ENCODE results near the gene FAM98C.
A peak's percentile ranks its signal among the peaks of the same experiment; 100 is the strongest.
"Not testable (repeated sequence)": the region's sequence is repeated elsewhere in the genome, so short reads cannot be mapped to it uniquely, and the experiment has no call there.

The FAM98C gene

DNA sequence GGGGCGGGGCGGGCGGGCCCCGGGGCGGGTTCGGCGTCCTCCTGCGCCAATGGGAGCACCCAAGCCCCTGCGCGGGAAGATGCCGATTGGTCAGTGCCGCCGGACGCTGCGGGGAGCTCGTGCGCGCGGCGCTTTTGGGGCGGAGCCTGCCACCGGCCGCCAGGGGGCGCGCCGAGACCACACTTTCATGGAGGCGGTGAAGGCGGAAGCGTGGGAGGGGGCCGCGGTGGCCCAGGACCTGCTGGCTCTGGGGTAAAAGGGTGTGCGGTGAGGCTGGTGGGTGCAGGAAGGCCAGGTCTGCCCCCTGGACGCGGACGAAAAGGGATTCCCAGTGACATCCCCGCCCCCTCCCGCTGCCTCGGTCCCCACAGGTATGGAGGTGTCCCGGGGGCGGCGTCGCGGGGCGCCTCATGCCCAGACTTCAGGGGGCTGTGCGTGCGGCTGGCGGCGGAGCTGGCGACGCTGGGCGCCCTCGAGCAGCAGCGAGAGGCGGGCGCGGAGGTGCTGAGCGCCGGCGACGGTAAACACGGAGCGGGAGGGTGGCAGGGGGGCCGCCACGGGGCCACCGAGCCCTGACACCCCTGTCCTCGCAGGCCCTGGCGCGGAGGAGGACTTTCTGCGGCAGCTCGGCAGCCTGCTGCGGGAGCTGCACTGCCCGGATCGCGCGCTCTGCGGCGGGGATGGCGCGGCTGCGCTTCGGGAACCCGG, at the start of gene FAM98C:
FAM98C (plus strand) TSS at position 127 of the 708 bp plus-strand sequence; CDS start at position 188, 61 bp downstream.
- DNase-seq, result peak; percentile 86

DNA sequence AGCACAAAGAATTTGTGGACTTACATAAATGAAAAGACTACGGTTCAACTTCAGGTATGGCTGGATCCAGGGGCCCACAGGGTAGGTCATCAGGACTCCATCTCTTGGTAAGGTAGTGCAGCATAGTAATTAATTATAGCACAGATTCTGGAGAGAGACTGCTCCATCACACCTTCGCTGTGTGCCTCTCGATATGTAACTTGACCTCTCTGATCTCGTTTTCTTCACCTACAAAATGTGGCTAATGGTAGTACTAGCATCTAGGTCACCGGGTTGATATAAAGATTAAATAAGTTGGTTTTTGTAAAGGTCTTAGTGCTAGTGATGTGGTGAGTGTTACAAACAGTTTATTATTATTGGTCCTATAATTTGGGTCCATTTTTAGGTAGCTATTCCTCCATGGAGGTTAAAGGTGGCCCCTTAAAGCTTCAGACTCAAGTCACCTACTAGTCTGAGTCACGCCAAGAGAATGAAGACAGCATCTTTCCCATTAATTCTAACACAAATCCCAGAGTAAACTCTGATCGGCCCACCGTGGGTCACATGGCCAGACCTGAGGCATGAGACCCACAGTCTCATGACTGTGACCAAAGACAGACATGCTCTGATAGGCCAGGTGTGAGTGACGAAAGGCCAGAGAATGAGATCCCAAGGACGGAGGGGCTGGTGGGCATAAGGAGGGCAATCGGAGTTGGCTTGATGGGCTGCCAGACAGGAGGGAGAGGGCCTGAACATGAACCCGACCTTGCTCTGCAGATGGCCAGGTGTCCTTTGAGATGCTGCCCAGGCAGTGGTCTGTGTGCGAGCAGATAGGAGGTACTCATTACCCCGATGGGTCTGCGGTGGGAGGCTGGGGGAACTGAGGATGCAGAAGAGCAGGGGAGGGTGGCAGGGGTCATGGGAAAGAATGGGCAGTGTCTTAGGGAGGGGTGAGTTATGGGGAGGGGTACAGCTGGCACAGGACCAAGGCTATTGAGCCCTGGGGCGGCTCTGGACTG, 46.9 kb upstream of the FAM98C start:
- DNase-seq, result no peak

DNA sequence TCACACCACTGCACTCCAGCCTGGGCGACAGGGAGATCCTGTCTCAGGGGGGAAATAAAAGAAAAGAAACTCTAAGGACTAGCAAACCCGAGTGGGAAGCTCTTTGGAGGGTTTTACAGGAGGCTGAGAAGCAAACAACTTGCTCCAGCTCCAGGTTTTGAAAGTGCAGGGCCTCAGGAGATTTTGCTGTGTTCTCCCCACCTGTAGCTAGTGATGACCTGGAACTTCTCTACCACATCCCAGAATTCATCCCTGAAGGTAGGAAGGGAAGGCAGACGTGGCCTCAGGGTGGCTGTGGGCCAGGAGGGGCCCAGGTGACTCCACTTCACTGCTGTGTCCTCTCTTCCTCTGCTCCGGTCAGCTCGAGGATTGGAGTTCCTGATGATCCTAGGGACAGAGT, 44.8 kb upstream of the FAM98C start:
- DNase-seq, result no peak

DNA sequence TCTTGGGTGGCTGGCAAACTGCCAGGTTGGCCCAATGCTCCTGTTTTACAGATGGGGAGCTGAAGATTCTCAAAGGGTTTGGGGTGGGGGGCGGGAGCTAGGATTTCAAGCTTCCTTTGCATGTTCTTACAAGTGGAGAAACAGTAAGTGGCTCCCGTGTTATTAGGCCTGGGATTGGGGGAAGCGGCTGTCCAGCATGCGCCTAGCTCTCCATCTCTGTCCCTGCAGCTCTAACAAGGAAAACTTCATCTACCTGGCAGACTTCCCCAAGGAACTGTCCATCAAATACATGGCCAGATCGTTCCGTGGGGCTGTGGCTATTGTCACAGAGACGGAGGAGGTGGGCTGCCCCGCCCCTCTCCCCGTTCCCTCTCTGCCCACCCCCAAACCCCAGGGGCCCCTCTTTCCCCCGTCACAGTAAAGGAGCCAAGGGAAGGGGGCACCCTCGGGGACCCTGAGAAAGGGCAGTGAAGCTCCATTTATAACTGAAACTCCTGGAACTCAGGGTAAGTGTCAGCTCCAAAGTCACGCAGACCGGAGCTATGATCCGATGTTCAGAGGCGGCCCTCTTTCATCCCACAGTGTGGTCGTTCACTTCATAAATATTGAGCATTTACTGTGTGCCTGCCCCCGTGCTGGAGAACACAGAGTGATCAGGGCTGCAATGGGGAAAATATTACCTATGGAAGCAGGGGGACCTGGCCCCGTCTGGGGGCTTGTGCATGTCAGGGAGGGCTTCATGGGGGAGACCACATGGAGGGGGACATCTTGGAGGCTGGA, 43.5 kb upstream of the FAM98C start:
- DNase-seq, result no peak

DNA sequence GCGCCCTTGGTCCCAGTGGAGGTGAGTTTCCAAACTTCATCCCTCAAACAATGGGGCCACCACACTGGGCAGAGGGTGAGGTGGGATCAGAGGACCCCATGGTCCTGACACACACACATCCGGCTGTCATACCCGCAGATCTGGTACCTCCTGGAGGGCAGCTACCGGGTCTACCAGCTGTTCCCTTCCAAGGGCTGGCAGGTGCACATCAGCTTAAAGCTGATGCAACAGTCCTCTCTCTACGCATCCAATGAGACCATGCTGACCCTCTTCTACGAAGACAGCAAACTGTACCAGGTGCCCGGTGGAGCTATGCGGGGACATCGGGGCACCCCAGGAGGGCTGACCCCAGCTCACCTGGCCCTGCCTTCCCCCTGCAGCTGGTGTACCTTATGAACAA, 42.5 kb upstream of the FAM98C start:
- DNase-seq, result no peak

DNA sequence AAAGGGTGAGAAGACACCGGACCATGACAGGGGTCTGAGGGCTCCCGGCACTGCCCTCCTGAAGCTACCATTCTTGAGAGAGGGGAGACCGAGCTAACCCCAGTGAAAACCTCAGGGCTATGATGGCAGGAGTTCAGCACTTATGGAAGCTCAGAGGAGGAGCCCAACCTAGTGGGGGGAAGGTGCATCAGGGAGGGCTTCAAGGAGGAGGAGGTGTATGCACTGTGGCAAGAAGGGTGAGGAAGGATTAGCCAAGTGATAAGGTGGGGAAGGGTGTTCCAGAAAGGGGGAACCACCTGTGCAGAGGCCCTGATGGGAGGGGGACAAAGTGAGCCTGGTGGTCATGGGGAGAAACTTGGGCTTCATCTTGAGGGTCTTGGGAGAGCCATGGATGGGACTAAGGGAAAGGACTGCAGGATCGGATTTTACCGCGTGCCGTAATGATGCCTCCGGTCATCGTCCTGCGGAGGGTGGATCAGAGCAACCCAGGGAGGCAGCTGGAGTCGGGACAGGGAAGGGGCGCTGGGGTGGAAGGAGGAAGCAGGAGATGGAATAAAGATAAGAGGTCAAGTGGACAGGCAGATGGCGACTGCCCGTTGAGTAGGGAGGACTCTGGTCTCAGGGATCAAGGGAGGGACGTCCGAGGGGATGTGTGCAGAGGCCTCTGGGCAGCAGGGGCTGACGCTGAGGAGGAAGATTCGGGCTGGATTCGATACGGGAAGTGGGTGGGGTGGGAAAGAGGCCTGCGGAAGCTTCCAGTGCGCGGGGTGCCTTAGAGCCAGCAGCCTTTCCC, 41.9 kb upstream of the FAM98C start:
- no peak for DNase-seq

DNA sequence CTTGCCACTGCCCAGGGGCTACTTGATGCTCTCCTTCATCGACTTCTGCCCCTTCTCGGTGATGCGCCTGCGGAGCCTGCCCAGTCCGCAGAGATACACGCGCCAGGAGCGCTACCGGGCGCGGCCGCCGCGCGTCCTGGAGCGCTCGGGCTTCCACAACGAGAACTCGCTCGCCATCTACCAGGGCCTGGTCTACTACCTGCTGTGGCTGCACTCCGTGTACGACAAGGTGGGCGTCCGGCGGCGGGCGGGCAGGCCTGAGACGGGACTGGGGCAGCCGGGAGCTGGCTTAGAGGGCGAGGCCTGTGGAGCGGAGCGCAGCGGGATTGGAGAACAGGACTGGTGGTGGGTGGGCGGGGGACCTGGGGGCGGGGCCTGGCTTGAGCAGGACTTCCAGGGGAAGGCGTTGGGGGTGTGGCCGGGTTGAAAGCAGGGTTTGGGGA, 41.2 kb upstream of the FAM98C start:
- DNase-seq, result peak; percentile 81

DNA sequence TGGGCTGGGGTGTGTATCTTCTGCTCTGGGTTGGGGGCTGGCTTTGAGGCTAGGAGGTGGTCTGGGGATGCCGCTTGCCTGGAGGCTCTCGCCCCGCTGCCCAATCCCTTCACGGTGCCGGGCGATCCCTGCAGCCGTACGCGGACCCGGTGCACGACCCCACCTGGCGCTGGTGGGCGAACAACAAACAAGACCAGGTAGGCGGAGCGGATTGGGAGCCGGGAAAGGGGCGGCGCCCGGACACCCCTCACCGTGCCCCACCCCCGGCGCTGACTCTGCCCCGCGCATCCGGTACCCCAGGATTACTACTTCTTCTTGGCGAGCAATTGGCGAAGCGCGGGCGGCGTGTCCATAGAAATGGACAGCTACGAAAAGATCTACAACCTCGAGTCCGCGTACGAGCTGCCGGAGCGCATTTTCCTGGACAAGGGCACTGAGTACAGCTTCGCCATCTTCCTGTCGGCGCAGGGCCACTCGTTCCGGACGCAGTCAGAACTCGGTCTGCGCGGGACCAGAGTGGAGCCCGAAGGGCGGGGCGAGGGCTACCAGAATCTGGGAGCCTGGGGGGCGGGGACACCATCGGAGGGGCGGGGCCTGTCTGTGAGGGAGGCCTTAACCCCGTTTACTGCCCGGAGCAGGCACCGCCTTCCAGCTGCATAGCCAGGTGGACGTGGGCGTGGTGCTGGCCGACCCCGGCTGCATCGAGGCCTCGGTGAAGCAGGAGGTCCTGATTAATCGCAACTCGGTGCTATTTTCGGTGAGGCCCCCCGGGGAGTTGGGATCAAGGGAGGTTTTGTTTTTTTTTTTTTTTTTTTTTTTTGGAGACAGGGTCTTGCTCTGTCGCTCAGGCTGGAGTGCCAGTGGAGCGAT, 40.6 kb upstream of the FAM98C start:
- peak; percentile 65 for DNase-seq

DNA sequence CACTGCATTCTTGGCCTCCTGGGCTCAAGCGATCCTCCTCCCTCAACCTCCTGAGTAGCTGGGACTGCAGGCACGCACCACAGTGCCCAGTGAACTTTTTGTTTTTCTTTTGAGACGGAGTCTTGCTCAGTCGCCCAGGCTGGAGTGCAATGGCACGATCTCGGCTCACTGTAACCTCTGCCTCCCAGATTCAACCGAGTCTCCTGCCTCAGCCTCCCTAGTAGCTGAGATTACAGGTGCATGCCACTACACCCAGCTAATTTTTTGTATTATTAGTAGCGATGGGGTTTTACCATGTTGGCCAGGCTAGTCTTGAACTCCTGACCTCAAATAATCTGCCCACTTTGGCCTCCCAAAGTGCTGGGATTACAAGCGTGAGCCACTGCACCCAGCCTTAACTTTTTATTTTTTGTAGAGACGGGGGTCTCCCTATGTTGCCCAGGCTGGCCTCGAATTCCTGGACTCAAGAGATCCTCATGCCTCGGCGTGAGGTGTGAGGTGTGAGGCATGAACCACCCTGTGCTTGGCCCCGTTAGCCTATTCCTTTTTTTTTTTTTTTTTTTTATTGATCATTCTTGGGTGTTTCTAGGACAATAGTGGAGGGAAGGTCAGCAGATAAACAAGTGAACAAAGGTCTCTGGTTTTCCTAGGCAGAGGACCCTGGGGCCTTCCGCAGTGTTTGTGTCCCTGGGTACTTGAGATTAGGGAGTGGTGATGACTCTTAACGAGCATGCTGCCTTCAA, 39.8 kb upstream of the FAM98C start:
- DNase-seq, result not testable (repeated sequence)

DNA sequence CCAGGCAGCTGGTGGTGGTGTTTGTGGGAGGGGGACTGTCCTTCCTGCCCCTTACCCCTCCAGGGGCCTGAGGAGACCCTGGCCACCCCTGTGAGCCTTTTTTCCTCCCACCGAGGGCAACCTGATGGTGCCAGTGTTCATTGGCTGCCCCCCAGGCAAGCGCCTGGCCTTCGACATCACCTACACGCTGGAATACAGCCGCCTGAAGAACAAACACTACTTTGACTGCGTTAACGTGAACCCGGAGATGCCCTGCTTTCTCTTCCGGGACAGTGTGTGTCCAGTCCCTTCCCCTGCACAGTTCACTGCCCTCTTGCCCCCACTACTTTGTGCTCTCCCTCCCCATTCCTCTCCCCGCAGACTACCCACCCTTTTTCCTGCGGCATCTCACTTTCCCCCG, 35.9 kb upstream of the FAM98C start:
- DNase-seq, result no peak

DNA sequence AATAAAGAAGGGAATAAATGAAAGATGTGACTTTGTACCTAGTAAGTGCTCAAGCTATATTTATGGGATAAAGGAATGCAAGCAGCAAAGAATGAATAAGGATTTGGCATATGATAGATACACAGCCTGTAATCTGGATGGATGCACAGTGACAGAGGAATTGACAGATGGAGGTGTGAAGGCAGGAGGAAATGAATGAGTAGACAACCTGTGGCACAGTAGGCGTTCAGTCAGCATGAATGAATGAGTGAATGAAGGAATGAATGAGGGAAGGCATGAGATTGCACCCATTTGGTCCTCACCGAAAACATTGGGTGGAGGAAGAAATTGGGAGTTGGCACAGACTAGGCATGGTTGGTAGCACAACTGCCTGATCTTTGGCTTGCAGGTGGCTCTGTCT, 33.3 kb upstream of the FAM98C start:
- DNase-seq, result no peak

DNA sequence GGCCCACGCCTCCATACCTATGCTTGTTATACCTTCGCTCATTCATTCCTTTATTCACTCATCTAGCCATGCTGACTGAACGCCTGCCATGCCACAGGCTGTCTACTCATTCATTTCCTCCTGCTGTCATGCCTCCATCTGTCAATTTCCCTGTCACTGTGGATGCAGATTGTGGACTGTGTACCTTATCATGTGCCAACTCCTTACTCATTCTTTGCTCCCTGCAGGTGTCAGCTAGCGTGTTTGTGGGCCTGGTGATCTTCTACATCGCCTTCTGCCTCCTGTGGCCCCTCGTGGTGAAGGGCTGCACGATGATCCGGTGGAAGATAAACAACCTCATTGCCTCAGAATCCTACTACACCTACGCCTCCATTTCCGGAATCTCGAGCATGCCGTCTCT, 32.6 kb upstream of the FAM98C start:
- no peak for DNase-seq

DNA sequence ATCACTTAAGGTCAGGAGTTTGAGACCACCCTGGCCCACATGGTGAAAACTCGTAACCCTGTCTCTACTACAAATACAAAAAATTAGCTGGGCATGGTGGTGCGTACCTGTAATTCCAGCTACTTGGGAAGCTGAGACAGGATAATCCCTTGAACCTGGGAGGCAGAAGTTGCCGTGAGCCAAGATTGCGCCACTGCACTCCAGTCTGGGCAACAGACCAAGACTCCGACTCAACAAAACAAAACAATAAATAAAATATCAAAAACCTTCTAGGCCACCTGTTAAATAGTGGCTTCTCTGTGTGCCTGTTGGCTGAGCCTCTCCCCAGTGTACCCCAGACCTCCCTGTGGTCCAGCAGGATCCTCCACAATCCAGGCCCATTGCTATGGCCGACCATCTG, 31.8 kb upstream of the FAM98C start:
- no peak for DNase-seq

DNA sequence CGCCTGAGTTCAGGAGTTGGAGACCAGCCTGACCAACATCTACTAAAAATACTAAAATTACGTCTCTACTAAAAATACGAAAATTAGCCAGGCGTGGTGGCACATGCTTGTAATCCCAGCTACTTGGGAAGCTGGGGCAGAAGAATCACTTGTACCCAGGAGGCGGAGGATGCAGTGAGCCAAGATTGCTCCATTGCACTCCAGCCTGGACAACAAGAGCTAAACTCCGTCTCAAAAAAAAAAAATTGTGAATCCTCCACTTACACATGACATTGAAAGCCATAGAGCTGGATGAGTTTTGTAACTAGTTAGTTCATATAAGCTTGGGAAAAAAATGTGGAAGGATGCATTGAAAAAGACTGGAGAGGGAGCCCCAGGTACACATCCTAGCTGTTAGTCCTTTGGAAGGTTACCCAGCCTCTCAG, 29.0 kb upstream of the FAM98C start:
- no peak for DNase-seq

DNA sequence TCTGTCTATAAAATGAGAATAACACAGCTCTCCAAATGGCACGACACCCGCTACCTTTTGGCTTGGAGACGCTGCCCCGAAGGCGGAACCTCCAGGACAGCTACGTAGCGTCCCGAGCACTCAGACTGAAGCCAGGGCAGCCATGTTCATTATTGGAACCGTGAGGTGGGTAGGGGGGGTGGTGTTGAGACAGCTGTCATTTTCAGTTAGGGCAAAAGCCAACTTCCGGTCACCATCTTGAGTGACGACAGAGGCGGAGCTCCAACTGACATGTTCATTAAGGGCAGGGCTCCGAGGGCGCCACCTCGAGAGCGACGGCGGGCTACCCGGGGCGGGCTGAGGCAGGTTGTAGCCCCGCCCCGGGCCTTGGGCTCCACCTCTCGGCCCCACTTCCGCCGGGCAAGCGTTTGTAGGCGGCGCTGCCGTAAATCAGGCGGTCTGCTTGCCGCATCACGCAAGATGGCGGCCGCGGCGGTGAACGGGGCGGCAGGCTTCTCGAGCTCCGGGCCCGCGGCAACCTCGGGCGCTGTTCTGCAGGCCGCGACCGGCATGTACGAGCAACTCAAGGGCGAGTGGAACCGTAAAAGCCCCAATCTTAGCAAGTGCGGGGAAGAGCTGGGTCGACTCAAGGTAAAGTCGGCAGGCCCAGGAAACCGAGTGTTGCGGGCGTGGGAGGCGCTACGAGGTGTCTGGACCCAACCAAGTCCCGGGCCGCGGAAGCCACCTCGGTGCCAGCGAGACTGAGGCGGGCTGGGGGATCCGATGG, 28.4 kb upstream of the FAM98C start, which contains the start of gene PSMD8:
PSMD8 (plus strand) TSS at position 240 of the 766 bp plus-strand sequence; CDS start at position 271, 31 bp downstream.
- DNase-seq, result peak; percentile 93

DNA sequence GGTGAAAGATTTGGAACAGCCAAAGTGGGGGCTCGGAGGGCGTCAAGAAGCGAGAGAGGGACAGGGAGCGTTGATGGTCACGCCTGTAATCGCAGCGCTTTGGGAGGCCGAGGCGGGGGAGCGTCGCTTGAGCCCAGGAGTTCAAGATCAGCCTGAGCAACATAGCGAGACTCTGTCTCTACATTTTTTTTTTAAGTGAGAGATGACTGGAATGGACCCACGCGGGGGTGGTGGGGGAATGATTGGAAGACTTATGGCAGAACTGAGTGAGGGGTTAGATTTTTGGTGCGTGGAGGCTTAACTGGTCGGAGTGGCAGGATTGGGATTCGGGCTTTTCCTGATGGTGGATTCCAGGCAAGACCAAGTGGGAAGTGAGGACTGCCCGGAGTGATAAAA, 27.8 kb upstream of the FAM98C start:
- no peak for DNase-seq

DNA sequence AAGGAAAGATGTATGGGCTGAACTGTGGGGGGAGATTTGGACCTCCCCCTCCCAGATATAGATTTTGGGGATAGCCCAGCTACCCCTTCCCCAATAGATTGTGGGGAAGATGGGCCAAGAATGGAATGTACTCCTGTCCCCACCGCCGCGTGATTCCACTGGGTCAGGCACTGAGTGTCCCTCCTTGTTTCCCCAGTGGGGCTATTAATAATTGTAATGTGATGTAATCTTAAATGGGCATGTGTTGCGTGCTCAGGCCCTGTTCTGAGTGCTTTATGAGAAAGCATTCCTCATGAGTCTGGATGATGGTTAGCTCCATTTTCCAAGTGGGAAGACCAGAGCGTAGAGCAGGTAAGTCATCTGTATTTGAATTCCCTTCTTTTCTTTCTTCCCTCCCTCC, 27.1 kb upstream of the FAM98C start:
- DNase-seq, result no peak

DNA sequence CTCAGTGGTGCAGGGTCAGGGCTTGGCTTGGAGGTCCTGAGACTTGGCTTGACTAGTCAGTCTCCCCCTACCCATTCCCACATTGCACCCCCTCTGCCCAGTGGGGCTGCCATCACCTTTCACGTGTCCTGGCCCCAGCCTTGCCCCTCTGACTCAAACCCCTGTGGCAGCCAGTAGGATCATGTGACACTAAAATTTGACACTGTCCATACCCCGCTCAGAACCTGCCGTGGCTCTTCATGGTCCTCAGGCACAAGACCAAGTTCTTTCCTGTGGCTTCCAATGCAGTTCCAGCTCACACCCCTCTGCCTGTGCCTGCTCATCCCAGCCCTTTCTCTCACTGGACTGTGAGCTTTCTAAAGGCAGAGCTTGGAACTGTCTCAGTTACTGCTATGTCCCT, 26.3 kb upstream of the FAM98C start:
- DNase-seq, result no peak

DNA sequence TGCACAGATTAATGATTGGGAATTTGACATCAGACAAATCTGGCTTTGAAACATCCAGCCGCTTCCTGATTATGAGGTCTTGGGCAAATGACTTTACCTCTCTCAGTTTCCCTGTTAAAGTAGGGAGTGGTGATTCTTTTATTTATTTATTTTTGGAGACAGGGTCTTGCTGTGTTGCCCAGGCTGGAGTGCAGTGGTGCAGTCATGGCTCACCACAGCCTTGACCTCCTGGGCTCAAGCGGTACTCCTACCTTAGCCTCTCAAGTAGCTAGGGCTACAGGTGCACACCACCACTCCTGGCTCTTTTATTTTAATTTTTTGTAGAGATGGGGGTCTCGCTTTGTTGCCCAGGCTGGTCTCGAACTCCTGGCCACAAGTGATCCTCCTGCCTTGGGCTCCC, 25.8 kb upstream of the FAM98C start:
- no peak for DNase-seq

DNA sequence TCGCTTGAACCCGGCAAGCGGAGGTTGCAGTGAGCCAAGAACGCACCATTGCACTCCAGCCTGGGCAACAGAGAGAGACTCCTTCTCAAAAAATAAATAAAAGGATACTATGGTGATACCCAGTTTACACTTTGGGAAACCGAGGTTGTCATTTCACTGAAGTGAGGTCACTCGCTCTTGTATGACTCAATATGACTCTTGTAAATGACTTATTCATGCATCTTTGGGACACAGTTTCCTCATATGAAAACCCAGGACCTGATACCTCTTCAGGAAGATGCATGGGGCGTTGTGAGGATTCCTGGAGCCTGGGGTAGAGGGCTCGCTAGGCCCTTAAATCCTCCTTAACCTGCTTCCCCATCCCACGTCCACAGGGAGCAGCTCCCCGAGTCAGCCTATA, 24.0 kb upstream of the FAM98C start:
- no peak for DNase-seq
